Measurements from ENCODE around the gene EIF4EBP3. TPM values are rescaled to one million over a fixed set of nuclear protein-coding genes. Genes with fewer than 3 reads are reported as not detected.

Gene EIF4EBP3
- total RNA-seq, 1 experiment from 2014 or later, result 1.6 TPM

DNA sequence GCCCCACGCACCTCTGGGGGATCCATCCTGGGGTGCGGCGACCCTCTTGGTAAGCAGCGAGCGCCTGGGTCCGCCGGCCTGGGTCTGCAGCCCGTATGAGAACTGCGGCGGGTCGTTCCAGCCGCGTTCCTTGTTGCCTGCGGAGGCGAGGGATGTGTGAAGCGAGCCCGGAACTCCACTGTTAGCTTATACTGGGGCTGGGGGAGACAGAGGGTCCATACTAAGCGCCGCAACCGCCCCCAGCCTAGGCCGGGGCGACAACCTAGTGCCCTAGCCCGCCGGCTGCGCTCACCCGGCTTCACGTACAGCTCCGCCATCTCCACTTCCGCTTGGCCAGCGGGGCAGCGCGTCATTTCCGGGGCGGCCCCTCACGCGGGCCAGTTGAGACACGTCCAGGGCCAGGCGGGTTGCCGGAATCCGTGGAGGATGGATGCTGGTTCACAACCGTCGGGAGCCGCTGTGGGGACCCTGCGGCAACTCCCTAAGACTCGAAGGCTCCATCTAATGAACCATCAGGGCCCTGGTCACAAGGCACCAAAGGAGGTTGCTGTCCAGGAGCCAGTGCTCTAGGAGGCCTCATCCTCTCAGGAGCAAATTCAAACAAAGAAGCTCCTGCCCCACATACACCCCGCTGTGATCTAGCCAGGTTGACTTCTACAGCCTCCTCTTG lies 9.8 kb downstream of the EIF4EBP3 start, which contains the start of gene SRA1:
Gene SRA1, minus strand, starts transcription at position 338 of the 670 bp plus-strand sequence. Its CDS starts 21 bp downstream, at position 317.
- DNase-seq (ENCODE audit: low read depth), result peak; percentile 87

DNA sequence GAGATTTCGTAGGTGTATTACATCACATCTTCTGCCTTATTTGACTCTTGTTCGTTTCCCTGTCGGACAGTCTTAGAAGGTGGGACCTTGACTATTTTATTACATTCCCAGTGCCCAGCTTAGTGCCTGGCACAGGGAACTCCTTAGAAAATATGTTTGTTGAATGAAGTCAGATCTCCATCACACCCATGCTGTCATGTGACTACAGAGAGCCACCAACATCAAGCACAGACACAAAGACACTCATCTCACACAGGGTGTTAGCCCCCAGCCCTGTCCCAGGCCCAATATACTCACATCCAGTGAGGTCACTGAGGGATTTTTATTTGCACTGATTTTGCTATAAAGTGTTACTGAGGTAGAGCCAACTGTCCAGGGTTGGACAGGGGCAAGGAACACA lies 10.5 kb downstream of the EIF4EBP3 start:
- DNase-seq (ENCODE audit: low read depth), result no peak

DNA sequence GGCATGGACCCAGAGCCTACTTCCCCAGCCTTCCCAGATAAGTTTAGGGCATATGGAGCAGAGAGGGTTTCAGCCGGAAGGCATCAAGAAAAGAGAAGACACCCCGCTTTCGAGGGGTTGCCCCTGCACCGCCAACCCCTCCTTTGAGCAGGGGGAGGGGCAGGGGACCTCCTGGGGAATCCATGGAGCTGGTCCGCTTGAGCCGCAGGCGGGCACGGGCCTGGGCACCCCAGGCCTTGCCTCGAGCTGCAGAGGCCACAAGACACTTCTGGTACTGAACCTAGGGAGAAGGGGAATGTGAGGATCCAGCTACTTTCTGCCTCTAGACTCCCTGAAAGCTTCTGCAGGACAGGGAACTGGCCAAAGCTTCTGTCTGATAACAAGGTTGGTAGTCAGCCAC lies 11.1 kb downstream of the EIF4EBP3 start:
- DNase-seq (ENCODE audit: low read depth), result no peak

GRCh38 chr5:140560227-140560626 lies 12.8 kb downstream of the EIF4EBP3 start:
- no peak for DNase-seq (ENCODE audit: low read depth)

- DNase-seq (ENCODE audit: low read depth), result no peak
Observed at GRCh38 chr5:140561753-140562523, 14.5 kb downstream of the EIF4EBP3 start.

- DNase-seq (ENCODE audit: low read depth), result no peak
Observed at GRCh38 chr5:140563596-140563995, 16.1 kb downstream of the EIF4EBP3 start.

DNA sequence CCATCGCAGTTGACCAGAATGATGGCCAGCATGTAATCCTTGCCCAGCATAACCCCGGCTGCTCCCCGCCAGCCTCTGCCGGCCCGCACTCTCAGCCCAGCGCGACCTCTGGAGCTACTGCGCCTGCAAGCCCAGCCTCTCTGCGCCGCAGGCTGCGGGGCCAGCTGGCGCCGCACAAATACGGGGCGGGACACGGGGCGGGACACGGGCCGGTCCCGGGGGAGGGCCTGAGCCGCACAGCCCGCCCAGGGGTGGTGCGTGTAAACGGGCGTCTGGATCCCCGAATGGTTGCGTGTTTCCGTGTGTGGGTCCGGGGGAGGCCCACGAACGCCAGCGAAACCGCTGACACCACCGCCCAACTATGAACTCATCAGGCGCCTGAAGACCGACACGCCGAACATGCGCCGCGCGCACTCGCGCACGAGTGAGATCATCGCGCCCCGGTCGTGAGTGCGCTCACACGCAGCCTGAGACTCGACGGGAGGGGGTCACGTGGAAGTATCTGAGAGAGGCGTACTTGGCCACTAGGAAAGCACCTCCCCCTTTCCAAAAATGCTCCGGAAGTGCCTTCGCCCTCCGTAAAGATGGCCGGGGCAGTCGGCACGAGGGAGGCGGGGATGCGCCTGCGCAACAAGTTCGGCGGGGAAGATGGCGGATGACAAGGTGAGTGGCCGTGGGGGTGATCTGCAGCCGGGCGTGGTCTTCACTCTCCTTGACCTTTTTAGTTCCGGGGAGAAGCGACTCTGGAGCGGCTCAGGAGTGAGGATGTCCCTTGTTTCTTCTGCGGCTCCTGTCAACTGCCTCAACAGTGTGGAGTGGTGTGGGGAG lies 16.9 kb downstream of the EIF4EBP3 start, which contains the start of the genes APBB3 and SLC35A4:
Gene APBB3, minus strand, starts transcription at position 403 of the 828 bp plus-strand sequence. Its CDS starts 353 bp downstream, at position 50.
Gene SLC35A4, plus strand, starts transcription at position 633 of the 828 bp plus-strand sequence. CDS start 2,342 bp downstream, outside the sequence.
- peak; percentile 99 for DNase-seq (ENCODE audit: low read depth)

DNA sequence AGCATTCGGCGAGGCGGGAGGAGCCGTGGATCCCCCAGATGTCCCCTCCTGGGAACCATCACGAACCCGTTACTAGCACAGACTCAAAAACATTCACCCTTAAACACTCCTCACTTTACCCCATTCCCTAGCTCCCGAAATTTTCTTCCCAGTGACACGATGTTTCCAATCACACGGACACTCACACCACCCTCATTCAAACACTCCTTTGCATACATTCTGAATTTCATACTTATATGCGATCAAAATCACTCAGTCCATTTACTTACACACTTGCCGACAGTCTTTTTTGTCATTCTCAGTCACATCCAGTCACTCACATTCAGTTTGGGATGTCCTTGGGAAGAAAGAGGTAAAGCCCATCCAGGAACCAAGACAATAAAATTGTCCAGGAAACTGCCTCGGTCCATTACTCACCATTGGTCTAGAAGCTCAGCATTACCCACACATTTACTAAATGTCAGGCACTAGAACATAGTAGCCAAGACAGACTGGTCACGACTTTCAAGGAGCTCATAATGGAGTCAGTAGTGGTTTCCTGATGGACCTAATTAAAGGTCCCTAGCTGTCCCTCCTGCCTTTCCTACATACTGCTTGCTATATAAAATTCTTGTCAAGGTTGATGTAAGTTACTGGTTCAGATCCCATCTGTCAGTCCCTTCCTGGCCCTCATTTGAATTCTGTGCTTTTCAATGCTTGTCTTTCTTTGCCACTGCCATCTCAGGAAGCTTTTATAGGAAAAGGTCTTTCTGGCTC lies 17.7 kb downstream of the EIF4EBP3 start:
- no peak for DNase-seq (ENCODE audit: low read depth)

DNA sequence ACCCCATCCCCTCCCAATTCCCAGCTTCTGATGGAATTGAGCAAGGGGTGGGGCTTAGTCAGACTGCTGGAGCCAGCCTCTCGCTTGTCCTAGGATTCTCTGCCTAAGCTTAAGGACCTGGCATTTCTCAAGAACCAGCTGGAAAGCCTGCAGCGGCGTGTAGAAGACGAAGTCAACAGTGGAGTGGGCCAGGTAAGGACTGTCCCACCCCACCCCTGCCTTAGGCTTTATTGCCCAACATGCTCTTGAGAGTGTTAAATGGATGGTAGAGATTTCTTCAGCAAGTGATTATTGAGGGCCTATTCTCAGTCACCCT lies 18.3 kb downstream of the EIF4EBP3 start:
- DNase-seq (ENCODE audit: low read depth), result no peak

GRCh38 chr5:140566665-140567064 lies 19.2 kb downstream of the EIF4EBP3 start:
- no peak for DNase-seq (ENCODE audit: low read depth)

DNA sequence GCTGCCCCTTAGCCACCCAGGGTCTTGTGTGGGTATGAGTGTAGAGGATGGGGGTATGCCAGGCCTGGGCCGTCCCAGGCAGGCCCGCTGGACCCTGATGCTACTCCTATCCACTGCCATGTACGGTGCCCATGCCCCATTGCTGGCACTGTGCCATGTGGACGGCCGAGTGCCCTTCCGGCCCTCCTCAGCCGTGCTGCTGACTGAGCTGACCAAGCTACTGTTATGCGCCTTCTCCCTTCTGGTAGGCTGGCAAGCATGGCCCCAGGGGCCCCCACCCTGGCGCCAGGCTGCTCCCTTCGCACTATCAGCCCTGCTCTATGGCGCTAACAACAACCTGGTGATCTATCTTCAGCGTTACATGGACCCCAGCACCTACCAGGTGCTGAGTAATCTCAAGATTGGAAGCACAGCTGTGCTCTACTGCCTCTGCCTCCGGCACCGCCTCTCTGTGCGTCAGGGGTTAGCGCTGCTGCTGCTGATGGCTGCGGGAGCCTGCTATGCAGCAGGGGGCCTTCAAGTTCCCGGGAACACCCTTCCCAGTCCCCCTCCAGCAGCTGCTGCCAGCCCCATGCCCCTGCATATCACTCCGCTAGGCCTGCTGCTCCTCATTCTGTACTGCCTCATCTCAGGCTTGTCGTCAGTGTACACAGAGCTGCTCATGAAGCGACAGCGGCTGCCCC lies 19.8 kb downstream of the EIF4EBP3 start:
- DNase-seq (ENCODE audit: low read depth), result no peak

DNA sequence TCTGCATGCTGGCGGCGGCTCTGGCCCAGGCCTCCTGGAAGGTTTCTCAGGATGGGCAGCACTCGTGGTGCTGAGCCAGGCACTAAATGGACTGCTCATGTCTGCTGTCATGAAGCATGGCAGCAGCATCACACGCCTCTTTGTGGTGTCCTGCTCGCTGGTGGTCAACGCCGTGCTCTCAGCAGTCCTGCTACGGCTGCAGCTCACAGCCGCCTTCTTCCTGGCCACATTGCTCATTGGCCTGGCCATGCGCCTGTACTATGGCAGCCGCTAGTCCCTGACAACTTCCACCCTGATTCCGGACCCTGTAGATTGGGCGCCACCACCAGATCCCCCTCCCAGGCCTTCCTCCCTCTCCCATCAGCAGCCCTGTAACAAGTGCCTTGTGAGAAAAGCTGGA lies 20.4 kb downstream of the EIF4EBP3 start:
- no peak for DNase-seq (ENCODE audit: low read depth)

DNA sequence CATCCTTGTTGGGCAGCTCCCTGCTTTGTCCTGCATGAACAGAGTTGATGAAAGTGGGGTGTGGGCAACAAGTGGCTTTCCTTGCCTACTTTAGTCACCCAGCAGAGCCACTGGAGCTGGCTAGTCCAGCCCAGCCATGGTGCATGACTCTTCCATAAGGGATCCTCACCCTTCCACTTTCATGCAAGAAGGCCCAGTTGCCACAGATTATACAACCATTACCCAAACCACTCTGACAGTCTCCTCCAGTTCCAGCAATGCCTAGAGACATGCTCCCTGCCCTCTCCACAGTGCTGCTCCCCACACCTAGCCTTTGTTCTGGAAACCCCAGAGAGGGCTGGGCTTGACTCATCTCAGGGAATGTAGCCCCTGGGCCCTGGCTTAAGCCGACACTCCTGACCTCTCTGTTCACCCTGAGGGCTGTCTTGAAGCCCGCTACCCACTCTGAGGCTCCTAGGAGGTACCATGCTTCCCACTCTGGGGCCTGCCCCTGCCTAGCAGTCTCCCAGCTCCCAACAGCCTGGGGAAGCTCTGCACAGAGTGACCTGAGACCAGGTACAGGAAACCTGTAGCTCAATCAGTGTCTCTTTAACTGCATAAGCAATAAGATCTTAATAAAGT lies 21.1 kb downstream of the EIF4EBP3 start:
- DNase-seq (ENCODE audit: low read depth), result no peak

DNA sequence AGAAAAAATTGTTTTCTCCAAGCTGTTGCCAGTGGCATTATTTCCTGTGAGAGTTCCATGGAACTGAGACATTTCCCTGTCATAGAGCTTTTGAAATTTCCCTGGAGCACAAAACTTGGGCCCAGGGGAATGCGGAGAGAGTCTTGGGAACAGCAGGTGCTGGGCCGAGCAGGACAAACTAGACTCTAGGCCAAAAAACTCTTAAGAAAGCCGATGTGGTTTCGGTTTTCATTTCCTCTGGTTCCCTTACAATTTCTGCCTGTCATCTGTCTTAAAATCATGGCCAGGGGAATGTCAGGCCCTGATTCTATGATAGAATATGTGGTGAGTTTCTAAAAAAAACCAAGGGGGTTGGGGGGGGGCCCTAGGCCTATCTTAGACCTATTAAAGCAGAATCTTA lies 21.7 kb downstream of the EIF4EBP3 start:
- no peak for DNase-seq (ENCODE audit: low read depth)

- no peak for DNase-seq (ENCODE audit: low read depth)
Observed at GRCh38 chr5:140570058-140570457, 22.6 kb downstream of the EIF4EBP3 start.

GRCh38 chr5:140570488-140570887 lies 23.0 kb downstream of the EIF4EBP3 start:
- DNase-seq (ENCODE audit: low read depth), result no peak

- no peak for DNase-seq (ENCODE audit: low read depth)
Observed at GRCh38 chr5:140571105-140571504, 23.6 kb downstream of the EIF4EBP3 start.

- no peak for DNase-seq (ENCODE audit: low read depth)
Observed at GRCh38 chr5:140573683-140574082, 26.2 kb downstream of the EIF4EBP3 start.

- DNase-seq (ENCODE audit: low read depth), result no peak
Observed at GRCh38 chr5:140574165-140574564, 26.7 kb downstream of the EIF4EBP3 start.

DNA sequence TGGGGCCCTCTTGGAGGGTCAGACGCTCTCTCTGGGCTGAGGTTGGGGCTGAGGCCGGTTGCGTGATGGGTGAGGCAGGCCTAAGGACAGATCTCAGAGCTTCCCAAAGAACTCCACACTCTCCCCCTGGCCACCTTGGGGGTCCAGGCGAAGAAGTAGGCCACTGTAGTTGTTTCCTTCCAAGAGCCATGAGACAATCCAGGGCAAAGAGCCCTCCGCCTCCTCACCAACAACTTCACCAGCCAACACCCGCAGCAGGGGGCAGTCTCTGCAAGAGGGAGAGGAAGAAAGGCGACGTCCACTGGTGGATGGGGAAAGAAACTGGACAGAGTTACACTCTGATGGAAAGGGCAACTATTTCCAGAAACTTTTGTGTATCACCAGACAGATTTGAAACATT lies 27.8 kb downstream of the EIF4EBP3 start:
- DNase-seq (ENCODE audit: low read depth), result peak; percentile 55
